Measurements from ENCODE around the gene C5orf58.

GRCh38 chr5:170267431-170268152 is 34.8 kb downstream of the C5orf58 start:
- no peak for TF ChIP-seq POLR2AphosphoS5 (IDR thresholded peaks at IDR 0.05)
- TF ChIP-seq CTCF (IDR thresholded peaks at IDR 0.05): peak; percentile 73 to 85 (median 78)

Measured in transverse colon (tissue), 4 donors.